ENCODE measurements around the gene EVA1C. TPM values are rescaled to one million over a fixed set of nuclear protein-coding genes. Genes with fewer than 3 reads are reported as not detected.
A peak's percentile ranks its signal among the peaks of the same experiment; 100 is the strongest.

Gene EVA1C
- polyA plus RNA-seq, 1 experiment, result 5.7 TPM

DNA sequence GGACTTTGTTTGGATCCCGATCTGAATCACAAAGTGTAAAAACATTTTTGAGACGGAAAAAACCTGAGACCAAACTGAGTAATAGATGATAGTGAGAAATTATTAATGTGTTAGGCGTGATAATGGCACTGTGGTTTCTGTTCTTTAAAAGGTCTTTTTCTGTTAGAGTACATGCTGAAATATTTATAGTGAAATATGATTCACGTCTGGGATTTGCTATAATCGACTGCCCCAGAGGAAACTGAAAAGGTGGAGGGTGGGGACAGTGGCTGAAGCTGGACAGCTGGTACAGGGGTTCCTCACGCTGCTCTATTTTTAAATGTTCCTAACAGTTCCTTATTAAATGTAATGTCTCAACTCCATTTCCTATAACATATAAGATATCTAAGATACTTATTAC, 30.9 kb upstream of the EVA1C start:
- H3K27ac ChIP-seq (ENCODE audit: low read depth, low read length), result no peak overlapping the region
- H3K27me3 ChIP-seq (ENCODE audit: control insufficient read depth, insufficient read depth, low read length), result no peaks in the 10 kb centered on the region
- POLR2A ChIA-PET, result no interaction called here
- no peaks in the 10 kb centered on the region for H3K9me3 ChIP-seq (ENCODE audit: control insufficient read depth, insufficient read depth, low read length)
- DNase-seq (ENCODE audit: low read depth, low spot score), result no peak
- H3K4me3 ChIP-seq (ENCODE audit: low read depth, low read length), result no peak overlapping the region
- CTCF ChIA-PET, result no interaction called here
- TF ChIP-seq, protein P1, sequence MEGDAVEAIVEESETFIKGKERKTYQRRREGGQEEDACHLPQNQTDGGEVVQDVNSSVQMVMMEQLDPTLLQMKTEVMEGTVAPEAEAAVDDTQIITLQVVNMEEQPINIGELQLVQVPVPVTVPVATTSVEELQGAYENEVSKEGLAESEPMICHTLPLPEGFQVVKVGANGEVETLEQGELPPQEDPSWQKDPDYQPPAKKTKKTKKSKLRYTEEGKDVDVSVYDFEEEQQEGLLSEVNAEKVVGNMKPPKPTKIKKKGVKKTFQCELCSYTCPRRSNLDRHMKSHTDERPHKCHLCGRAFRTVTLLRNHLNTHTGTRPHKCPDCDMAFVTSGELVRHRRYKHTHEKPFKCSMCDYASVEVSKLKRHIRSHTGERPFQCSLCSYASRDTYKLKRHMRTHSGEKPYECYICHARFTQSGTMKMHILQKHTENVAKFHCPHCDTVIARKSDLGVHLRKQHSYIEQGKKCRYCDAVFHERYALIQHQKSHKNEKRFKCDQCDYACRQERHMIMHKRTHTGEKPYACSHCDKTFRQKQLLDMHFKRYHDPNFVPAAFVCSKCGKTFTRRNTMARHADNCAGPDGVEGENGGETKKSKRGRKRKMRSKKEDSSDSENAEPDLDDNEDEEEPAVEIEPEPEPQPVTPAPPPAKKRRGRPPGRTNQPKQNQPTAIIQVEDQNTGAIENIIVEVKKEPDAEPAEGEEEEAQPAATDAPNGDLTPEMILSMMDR (IDR thresholded peaks at IDR 0.05; ENCODE audit: low read depth, low read length), result no peak

DNA sequence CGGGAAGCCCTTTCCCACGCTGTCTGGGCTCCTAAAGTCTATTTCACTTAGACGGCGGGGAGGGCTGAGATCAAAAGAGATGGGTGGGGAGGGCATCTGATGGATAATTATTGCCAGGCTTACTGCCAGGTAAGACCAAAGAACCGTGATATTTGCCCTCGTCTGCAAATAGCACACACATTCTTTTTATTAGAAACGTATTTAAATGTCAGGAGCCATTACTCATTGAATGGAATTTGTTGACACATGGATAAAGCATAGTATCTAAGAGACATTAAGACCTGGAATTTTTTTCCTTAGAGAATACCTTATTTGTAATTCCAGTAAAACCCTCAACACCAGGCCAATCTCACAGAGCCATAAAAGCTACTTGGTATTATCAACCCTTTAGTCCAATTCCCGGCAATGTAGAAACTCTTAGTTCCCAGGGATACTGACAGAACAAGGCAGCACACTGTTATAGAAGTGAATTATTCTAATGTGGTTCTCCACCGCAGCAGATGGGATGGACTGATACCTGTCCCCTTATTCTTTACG, 30.3 kb upstream of the EVA1C start:
- POLR2A ChIA-PET, result no interaction called here

DNA sequence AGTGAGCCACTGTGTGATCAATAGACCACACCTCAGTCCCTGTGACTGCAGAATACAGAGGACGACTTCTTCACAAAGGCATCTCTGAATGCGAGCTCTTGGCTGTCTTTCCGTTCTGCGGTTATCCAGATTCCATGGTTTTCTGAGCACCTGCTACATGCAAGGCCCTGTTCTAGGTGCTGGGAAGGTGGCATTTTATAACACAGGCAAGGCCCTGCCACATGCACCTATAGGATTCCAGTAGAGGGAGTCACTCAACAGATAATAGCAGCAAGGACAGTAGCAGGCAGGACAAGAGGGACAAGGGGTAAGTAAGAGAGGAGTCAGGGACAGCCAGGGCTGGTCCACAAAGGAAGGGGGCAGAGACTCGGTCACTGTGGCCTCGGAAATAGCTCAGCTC, 28.7 kb upstream of the EVA1C start:
- DNase-seq (ENCODE audit: low read depth, low spot score), result no peak
- H3K27me3 ChIP-seq (ENCODE audit: control insufficient read depth, insufficient read depth, low read length), result no peaks in the 10 kb centered on the region
- H3K4me3 ChIP-seq (ENCODE audit: low read depth, low read length), result no peak overlapping the region
- H3K27ac ChIP-seq (ENCODE audit: low read depth, low read length), result no peak overlapping the region
- TF ChIP-seq, protein P1 (IDR thresholded peaks at IDR 0.05; ENCODE audit: low read depth, low read length), result no peak
- no peaks in the 10 kb centered on the region for H3K9me3 ChIP-seq (ENCODE audit: control insufficient read depth, insufficient read depth, low read length)
- ChIA-PET POLR2A (no interaction called here), CTCF (interaction anchor here (0.7 to 1.6 kb wide), 3 partner anchors 19 to 217 kb away, joined by 3 read pairs; no protein-coding TSS in a partner anchor)

More for the DNA sequence above, 30.3 kb upstream of the EVA1C start:
- DNase-seq (ENCODE audit: low read depth, low spot score), result no peak
- Histone ChIP-seq H3K27me3 (ENCODE audit: control insufficient read depth, insufficient read depth, low read length) (no peaks in the 10 kb centered on the region), H3K27ac (ENCODE audit: low read depth, low read length) (peak overlapping the region; percentile 24), H3K4me3 (ENCODE audit: low read depth, low read length) (no peak overlapping the region), H3K9me3 (ENCODE audit: control insufficient read depth, insufficient read depth, low read length) (no peaks in the 10 kb centered on the region)
- TF ChIP-seq, protein P1 (IDR thresholded peaks at IDR 0.05; ENCODE audit: low read depth, low read length), result no peak
- CTCF ChIA-PET, result interaction anchor here (1.1 to 1.3 kb wide), 2 partner anchors 21 to 219 kb away, joined by 3 to 4 read pairs; no protein-coding TSS in a partner anchor

DNA sequence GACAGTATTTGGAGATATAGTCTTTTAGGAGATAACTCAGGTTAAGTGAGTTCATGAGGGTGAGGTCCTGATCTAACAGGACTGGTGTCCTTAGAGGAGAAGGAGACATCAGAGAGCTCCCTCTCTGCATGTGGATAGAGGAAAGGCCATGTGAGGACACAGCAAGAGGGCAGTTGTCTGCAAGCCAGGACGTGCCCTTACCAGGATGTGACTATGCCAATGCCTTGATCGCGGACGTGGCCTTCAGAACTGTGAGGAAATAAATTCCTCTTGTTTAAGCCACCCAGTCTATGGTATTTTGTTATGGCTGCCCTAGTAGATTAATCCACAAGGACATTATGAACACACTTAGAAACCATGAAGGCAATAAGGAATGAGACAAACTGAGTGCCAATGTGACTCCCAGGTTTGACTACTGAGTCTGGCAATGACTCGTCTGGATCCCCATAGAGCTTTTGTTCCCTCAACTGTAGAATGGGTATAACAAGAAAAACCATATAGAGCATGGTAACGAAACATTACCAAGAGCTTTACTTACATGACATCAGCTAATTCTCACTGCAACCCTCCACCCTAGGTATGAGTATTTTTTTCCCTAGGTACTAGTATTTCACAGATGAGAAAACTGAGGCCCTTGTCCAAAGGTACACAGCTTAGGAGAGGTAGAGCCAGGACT, 26.2 kb upstream of the EVA1C start:
- CTCF ChIA-PET, result interaction anchor here (0.7 to 1.7 kb wide), 2 partner anchors 16 to 214 kb away, joined by 8 to 12 read pairs; no protein-coding TSS in a partner anchor
- Histone ChIP-seq H3K9me3 (ENCODE audit: control insufficient read depth, insufficient read depth, low read length) (no peaks in the 10 kb centered on the region), H3K4me3 (ENCODE audit: low read depth, low read length) (no peak overlapping the region), H3K27ac (ENCODE audit: low read depth, low read length) (no peak overlapping the region), H3K27me3 (ENCODE audit: control insufficient read depth, insufficient read depth, low read length) (no peaks in the 10 kb centered on the region)
- TF ChIP-seq, protein P1 (IDR thresholded peaks at IDR 0.05; ENCODE audit: low read depth, low read length), result no peak
- POLR2A ChIA-PET, result no interaction called here
- no peak for DNase-seq (ENCODE audit: low read depth, low spot score)

DNA sequence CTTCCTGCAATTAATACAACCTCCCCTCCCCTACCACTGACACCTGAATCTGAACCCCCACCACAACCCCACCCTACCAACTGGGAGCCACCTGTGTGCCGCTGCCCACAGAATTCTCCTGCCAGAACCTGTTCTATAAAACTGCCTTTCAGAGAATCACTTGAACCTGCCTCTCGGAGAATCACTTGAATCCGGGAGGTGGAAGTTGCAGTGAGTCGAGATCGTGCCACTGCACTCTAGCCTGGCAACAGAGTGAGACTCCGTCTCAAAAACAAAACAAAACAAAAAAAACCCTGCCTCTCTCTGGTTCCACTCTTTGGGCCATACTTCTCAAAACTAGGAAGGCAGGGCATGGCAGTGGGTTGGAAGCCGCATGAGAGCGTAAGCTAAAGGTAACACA, 25.4 kb upstream of the EVA1C start:
- CTCF ChIA-PET, result interaction anchor here (1.7 kb wide), 1 partner anchor 213 kb away, joined by 8 read pairs; no protein-coding TSS in a partner anchor
- DNase-seq (ENCODE audit: low read depth, low spot score), result no peak
- POLR2A ChIA-PET, result no interaction called here

More for the DNA sequence above, 25.4 kb upstream of the EVA1C start:
- no peak overlapping the region for H3K27ac ChIP-seq (ENCODE audit: low read depth, low read length)
- H3K27me3 ChIP-seq (ENCODE audit: control insufficient read depth, insufficient read depth, low read length), result no peaks in the 10 kb centered on the region
- no peak overlapping the region for H3K4me3 ChIP-seq (ENCODE audit: low read depth, low read length)
- TF ChIP-seq, protein P1 (IDR thresholded peaks at IDR 0.05; ENCODE audit: low read depth, low read length), result no peak
- no peaks in the 10 kb centered on the region for H3K9me3 ChIP-seq (ENCODE audit: control insufficient read depth, insufficient read depth, low read length)
